Anterior cingulate cortex (tissue), 58 donors: Measurements from ENCODE around the gene GNG2.

Experiments
- DNase-seq, 58 donors: peaks; one replicate each; lab custom pipeline; 2025; lab: John Stamatoyannopoulos, UW

The GNG2 gene

GRCh38 chr14:51860164-51860824, at the start of gene GNG2:
GNG2 (plus strand) TSS chr14:51860612; CDS start chr14:51950679, 90,067 bp downstream.
- peak in 56 of 58 donors; percentile 15 to 88 (median 63) for DNase-seq

GRCh38 chr14:51811706-51812105, 48.7 kb upstream of the GNG2 start:
- no peak for DNase-seq

GRCh38 chr14:51816031-51816430, 44.4 kb upstream of the GNG2 start:
- no peak for DNase-seq

GRCh38 chr14:51817326-51817725, 43.1 kb upstream of the GNG2 start:
- DNase-seq, result no peak

- DNase-seq, result no peak
Measured at GRCh38 chr14:51818748-51819380, 41.5 kb upstream of the GNG2 start.

GRCh38 chr14:51821822-51822221, 38.6 kb upstream of the GNG2 start:
- no peak for DNase-seq

GRCh38 chr14:51822499-51822898, 37.9 kb upstream of the GNG2 start:
- DNase-seq, result no peak

- DNase-seq, result no peak
Measured at GRCh38 chr14:51823706-51824105, 36.7 kb upstream of the GNG2 start.

GRCh38 chr14:51824191-51824590, 36.2 kb upstream of the GNG2 start:
- DNase-seq, result no peak

- DNase-seq, result peak in 2 of 58 donors; percentile 8 to 21
Measured at GRCh38 chr14:51825926-51826325, 34.5 kb upstream of the GNG2 start.

- peak in 2 of 58 donors; percentile 4 to 21 for DNase-seq
Measured at GRCh38 chr14:51828017-51828797, 32.2 kb upstream of the GNG2 start.

- no peak for DNase-seq
Measured at GRCh38 chr14:51834240-51834639, 26.2 kb upstream of the GNG2 start.

GRCh38 chr14:51836417-51836816, 24.0 kb upstream of the GNG2 start:
- no peak for DNase-seq

- DNase-seq, result no peak
Measured at GRCh38 chr14:51844081-51844881, 16.1 kb upstream of the GNG2 start.

GRCh38 chr14:51845811-51846210, 14.6 kb upstream of the GNG2 start:
- DNase-seq, result no peak

GRCh38 chr14:51846631-51847488, 13.6 kb upstream of the GNG2 start:
- peak in 36 of 58 donors; percentile 3 to 74 (median 32) for DNase-seq

- DNase-seq, result no peak
Measured at GRCh38 chr14:51847489-51847796, 13.0 kb upstream of the GNG2 start.

- DNase-seq, result no peak
Measured at GRCh38 chr14:51848120-51848519, 12.3 kb upstream of the GNG2 start.

GRCh38 chr14:51849097-51849496, 11.3 kb upstream of the GNG2 start:
- DNase-seq, result no peak

- DNase-seq, result no peak
Measured at GRCh38 chr14:51850651-51851050, 9.8 kb upstream of the GNG2 start.
